Tibial nerve (tissue), 4 donors: Measurements from ENCODE around the gene RASA3. TPM values are rescaled to one million over a fixed set of nuclear protein-coding genes. Genes with fewer than 3 reads are reported as not detected.

Source experiments
- DNase-seq, 2 donors: peaks; one replicate each; pipeline ENCODE4 v3.0.0-alpha.2; 2019; ENCODE audit warnings: low spot score in 2 of 2
- H3K27ac ChIP-seq, 4 donors: fragments of 200-600 bp; sonication (generic) in 3 of 4; one replicate each; pipeline ENCODE4 v1.5.1; 2017 to 2019; ENCODE audit warnings: mild to moderate bottlenecking in 1 of 4
- H3K27me3 ChIP-seq, 2 donors: fragments of 200-600 bp; sonication (generic) in 1 of 2; one replicate each; pipeline versions ENCODE4 v1.5.1 to v1.6.0; 2017 to 2019
- H3K36me3 ChIP-seq, 3 donors: fragments of 200-600 bp; sonication (generic); one replicate each; pipeline ENCODE4 v1.5.1; 2018 to 2019
- H3K4me1 ChIP-seq, 4 donors: fragments of 200-600 bp; sonication (generic) in 3 of 4; one replicate each; pipeline ENCODE4 v1.5.1; 2017 to 2019
- H3K4me3 ChIP-seq, 4 donors: fragments of 200-600 bp; sonication (generic) in 3 of 4; one replicate each; pipeline ENCODE4 v1.5.1; 2017 to 2019; ENCODE audit warnings: mild to moderate bottlenecking in 1 of 4, moderate library complexity in 1 of 4
- H3K9me3 ChIP-seq, 4 donors: fragments of 200-600 bp; sonication (generic) in 3 of 4; one replicate each; pipeline ENCODE4 v1.5.1; 2017 to 2019
- CTCF ChIP-seq, 5 experiments: fragments of 200-600 bp in 3 of 5; fragments of 450-650 bp in 2 of 5; sonication (generic) in 3 of 5; IDR thresholded peaks; one replicate each; pipeline ENCODE4 v1.5.1; 2016 to 2019; ENCODE audit warnings: antibody characterized with exemption in 5 of 5, mild to moderate bottlenecking in 3 of 5, moderate library complexity in 2 of 5
- EP300 ChIP-seq, 2 donors: sonication (generic); formaldehyde crosslinking; IDR thresholded peaks; one replicate each; pipeline ENCODE4 v1.6.1; 2017; ENCODE audit warnings: antibody characterized with exemption in 2 of 2, mild to moderate bottlenecking in 1 of 2
- POLR2A ChIP-seq, 2 donors: fragments of 450-650 bp; IDR thresholded peaks; one replicate each; pipeline ENCODE4 v1.6.1; 2017; ENCODE audit warnings: antibody characterized with exemption in 2 of 2, mild to moderate bottlenecking in 2 of 2, moderate library complexity in 2 of 2
- WGBS, 2 donors: methylation state at CpG; one replicate each; pipeline ENCODE4 v1.1.5; 2018; 5-methylcytosine and 5-hydroxymethylcytosine counted together
- total RNA-seq, 4 donors: library from RNA; depleted of rRNA; stranded (reverse); fragments of >200 nt; gene quantifications; one replicate each; pipeline ENCODE4 v1.1.0, GENCODE V29; 2016

The RASA3 gene
- total RNA-seq, 4 donors from 2014 or later = 36.2 to 63.3 (median 46.3) TPM

- no peak for DNase-seq
- WGBS, 2 donors = 50 to 67% methylated on average over 6 to 8 of the region's 11 CpGs
- peaks cover 0 to 67% (median 27%) of the 10 kb centered on the region in 4 donors for H3K4me1 ChIP-seq
These were observed 10.3 kb downstream of the RASA3 start for GRCh38 chr13:114122127-114122511.

GRCh38 chr13:114121496-114122126 lies 10.8 kb downstream of the RASA3 start:
- no peak overlapping the region for H3K4me3 ChIP-seq
- peaks cover 0 to 62% (median 26%) of the 10 kb centered on the region in 4 donors for H3K4me1 ChIP-seq
- no peaks in the 10 kb centered on the region for H3K27me3 ChIP-seq
- TF ChIP-seq CTCF (IDR thresholded peaks at IDR 0.05) = no peak
- no peak for TF ChIP-seq EP300 (IDR thresholded peaks at IDR 0.05)
- no peak for TF ChIP-seq POLR2A (IDR thresholded peaks at IDR 0.05)
- no peaks in the 10 kb centered on the region for H3K9me3 ChIP-seq
- DNase-seq = no peak
- WGBS, 2 donors = 79 to 83% methylated on average over 19 to 23 of the region's 24 CpGs
- no peaks in the 10 kb centered on the region for H3K36me3 ChIP-seq
- peak overlapping the region in 1 of 4 donors; percentile 82 for H3K27ac ChIP-seq

More at GRCh38 chr13:114122127-114122511, 10.3 kb downstream of the RASA3 start:
- Histone ChIP-seq H3K9me3 (no peaks in the 10 kb centered on the region), H3K27ac (peak overlapping the region in 1 of 4 donors; percentile 82), H3K4me3 (no peak overlapping the region), H3K36me3 (no peaks in the 10 kb centered on the region), H3K27me3 (no peaks in the 10 kb centered on the region)
- TF ChIP-seq CTCF (IDR thresholded peaks at IDR 0.05) (no peak), POLR2A (IDR thresholded peaks at IDR 0.05) (no peak), EP300 (IDR thresholded peaks at IDR 0.05) (no peak)

- H3K4me3 ChIP-seq = no peak overlapping the region
- peaks cover 0 to 61% (median 26%) of the 10 kb centered on the region in 4 donors for H3K4me1 ChIP-seq
- H3K27me3 ChIP-seq = no peaks in the 10 kb centered on the region
- TF ChIP-seq EP300 (IDR thresholded peaks at IDR 0.05) = no peak
- TF ChIP-seq CTCF (IDR thresholded peaks at IDR 0.05) = no peak
- TF ChIP-seq POLR2A (IDR thresholded peaks at IDR 0.05) = no peak
- H3K27ac ChIP-seq = peak overlapping the region; percentile 59 to 82 (median 70)
- WGBS, 2 donors = 73 to 76% methylated on average over 12 of the region's 12 CpGs
- no peak for DNase-seq
- H3K36me3 ChIP-seq = no peaks in the 10 kb centered on the region
- no peaks in the 10 kb centered on the region for H3K9me3 ChIP-seq
These were observed 11.4 kb downstream of the RASA3 start for GRCh38 chr13:114121031-114121430.

GRCh38 chr13:114120591-114121011 lies 11.8 kb downstream of the RASA3 start:
- no peak for DNase-seq
- Histone ChIP-seq H3K4me1 (peaks cover 0 to 65% (median 29%) of the 10 kb centered on the region in 4 donors), H3K36me3 (no peaks in the 10 kb centered on the region), H3K9me3 (no peaks in the 10 kb centered on the region), H3K27ac (peak overlapping the region; percentile 59 to 82 (median 70)), H3K27me3 (no peaks in the 10 kb centered on the region), H3K4me3 (no peak overlapping the region)
- TF ChIP-seq CTCF (IDR thresholded peaks at IDR 0.05) (no peak), EP300 (IDR thresholded peaks at IDR 0.05) (no peak), POLR2A (IDR thresholded peaks at IDR 0.05) (no peak)
- WGBS, 2 donors = 34 to 50% methylated on average over 5 to 10 of the region's 10 CpGs

GRCh38 chr13:114119196-114119595 lies 13.2 kb downstream of the RASA3 start:
- WGBS, 2 donors = 3 to 9% methylated on average over 8 to 14 of the region's 14 CpGs
- Histone ChIP-seq H3K4me3 (peak overlapping the region in 1 of 4 donors; percentile 31), H3K9me3 (no peaks in the 10 kb centered on the region), H3K4me1 (peaks cover 0 to 71% (median 36%) of the 10 kb centered on the region in 4 donors), H3K27me3 (no peaks in the 10 kb centered on the region), H3K36me3 (no peaks in the 10 kb centered on the region), H3K27ac (peak overlapping the region; percentile 68 to 87 (median 78))
- DNase-seq = no peak
- TF ChIP-seq CTCF (IDR thresholded peaks at IDR 0.05) = no peak
- no peak for TF ChIP-seq POLR2A (IDR thresholded peaks at IDR 0.05)
- peak in 1 of 2 donors; percentile 52 for TF ChIP-seq EP300 (IDR thresholded peaks at IDR 0.05)
